ENCODE measurements around the gene SPATC1L.
"Not testable (repeated sequence)": the region's sequence is repeated elsewhere in the genome, so short reads cannot be mapped to it uniquely, and the experiment has no call there.

The SPATC1L gene

DNA sequence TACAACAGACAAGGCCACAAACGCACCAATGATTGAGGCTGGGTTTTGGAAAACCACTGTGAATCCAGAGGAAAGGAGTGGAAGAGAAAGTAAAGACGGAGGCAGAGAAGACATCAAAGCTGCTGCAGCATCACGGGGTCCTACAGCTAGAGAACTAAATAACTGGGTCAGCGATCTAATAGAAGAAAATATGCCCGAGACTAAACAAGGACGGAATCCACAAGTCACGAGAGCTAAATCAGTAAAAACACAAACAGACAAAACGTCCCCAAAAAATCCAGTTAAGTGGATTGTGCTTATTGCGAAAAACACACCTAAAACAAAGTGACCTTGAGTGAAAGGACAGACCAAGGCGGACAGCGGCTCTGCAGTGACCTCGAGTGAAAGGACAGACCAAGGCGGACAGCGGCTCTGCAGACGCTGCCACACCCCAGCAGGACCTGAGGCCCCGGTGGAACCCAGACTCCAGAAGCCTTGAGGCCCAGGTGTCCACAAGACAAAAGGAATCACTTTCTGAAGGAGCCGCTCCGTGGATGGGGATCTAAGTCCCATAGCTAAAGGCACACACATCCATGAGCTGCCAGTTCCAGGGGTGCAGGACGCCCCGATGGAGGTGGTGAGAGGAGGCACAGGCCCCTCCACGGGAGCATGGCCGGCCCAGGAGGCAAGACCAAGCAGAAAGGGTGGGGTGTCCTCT is 34.9 kb downstream of the SPATC1L start:
- no peak for DNase-seq

DNA sequence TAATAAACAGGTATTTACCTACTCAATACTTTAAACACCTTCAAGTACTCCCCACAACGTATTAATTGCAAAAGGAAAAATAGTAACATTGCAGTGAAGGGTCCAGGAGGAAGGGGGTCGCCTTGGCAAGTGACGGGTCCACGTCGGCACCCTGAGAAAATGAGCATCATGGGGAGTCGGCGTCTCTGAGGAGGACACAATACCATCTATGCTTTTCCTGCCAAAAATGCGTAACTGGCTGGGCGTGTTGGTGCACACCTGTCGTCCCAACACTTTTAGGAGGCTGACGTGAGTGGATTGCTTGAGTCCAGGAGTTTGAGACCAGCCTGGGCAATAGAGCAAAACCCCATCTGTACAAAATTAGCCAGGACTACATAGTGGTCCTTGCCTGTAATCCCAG is 36.2 kb downstream of the SPATC1L start:
- DNase-seq: no peak

DNA sequence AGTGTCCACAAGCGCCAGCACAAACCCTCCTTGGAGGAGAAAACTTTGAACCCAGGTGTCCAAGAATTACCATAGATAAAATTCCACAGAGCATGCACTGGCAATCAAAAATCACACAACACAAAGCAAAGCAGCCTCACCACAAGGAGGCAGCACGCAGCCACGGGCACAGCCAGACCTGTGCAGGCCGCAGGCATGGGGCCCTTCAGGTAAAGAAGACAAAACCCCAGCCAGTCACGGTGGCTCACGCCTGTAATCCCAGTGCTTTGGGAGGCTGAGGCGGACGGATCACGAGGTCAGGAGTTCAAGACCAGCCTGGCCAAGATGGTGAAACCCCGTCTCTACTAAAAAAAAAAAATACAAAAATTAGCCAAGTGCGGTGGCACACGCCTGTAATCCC is 36.8 kb downstream of the SPATC1L start:
- not testable (repeated sequence) for DNase-seq

DNA sequence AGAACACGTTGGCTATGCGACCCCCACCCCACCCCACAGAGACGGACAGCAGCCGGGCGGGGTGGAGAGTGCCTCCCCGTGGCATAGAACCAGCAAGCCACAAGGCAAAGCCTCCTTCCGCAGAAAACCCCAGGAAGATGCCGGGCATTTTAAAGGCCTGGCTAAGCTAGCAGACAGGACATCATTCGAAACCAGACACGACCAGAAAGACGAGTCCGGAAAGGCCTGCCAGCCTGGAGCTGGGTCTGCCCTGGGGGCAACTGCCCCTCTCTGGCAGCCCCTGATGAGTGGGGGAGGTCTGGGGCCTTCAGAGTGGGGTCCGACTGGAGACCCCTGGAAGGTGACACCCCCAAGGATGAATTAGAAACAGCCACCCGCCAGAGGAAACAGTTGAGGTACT is 37.4 kb downstream of the SPATC1L start:
- DNase-seq: no peak

DNA sequence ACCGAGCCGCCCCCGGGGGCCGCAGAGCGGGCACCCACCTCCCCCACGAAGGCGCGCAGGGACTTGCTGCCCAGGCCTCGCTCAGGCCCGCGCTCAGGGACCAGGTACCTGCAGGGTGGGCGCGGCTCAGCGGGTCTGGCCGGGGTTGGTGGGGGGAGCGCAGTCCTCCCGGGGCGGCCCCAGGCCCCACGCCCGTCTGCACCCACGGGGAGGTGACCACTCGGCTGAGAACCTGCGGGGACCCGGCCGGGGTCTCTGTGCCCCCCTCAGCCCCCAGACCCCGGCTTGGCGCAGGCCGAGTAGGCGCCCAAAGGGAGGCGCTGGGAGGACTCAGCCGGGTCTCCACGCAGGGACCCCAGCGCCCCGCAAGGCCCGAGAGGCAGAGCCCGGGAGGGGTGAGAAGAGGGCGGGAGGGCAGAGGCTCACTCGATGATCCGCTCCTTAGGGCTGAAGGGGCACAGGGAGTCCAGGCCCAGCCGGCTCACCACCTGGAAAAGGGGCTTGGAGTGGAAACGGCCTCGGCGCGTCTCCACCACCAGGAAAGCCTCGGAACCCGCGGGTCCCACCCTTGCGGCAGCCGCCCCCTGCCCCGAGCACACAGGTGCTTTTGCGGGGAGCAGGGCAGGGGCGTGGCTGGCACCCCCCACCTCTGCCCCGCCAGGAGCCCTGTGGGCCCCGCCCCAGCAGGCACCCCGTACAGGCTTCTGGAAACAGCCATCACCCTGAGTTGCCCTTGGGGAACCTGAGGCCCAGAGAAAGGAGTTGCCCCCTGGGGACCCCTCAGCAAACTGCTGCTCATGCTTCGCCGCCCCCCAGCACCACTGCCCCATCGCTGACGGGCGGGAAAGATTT is 38.2 kb downstream of the SPATC1L start:
- no peak for DNase-seq

DNA sequence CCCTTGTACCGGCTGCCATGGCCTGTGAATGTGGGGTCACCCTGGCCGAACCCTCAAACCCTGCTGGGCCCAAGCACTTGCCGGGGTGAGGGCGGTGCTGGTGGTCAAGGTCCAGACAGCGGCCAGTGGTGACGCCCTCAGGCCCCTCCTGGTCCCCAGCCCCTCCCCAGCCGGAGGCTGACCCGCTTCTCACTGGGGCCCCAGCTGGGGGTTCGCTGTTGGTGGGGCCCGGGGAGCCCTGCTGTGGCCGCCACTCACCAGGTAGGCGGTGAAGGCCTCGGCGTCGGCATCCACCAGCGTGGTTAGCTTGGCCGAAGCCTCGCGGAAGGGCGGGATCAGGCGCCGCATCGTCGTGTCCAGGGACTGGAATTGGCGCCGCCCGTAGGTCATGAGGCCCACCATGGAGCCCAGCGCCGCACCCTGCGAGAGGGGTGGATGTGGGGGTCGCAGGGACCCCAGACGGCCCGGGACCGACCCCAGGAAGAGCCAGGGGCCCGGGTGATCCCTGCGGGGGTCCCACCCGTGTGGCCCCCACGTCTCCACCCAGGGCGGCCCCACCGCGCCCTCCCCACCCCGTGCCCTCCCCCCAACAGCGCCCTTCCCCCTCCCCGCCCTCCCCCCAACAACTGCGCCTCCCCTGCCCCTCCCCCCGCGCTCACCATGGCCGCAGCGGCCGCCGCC is 39.0 kb downstream of the SPATC1L start:
- DNase-seq: no peak

DNA sequence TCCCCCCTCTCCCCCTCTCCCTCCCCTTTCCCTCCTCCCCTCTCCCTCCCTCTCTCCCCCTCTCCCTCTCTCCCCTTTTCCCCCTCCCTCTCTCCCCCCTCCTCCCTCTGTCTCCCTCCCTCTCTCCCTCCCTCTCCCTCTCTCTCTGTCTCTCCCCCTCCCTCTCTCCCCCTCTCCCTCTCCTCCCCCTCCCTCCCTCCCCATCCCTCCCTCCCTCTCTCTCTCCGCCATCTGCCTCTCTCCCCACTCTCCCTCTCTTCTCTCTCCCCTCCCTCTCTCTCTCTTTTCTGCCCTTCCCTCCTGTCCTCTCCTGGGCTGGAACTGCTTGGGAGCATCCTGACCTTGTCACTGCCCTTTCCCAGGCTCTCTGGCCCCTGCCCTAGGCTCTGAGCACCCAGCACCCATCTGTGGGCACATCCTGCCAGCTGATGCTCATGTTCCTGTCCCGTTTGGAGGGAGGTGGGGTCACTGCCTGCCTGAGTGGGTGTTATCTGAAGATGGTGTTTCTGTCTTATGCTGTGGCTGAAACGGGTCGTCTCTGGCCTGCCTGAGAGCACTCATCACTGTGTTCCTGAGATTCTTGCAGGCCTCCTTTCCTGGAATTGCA is 39.7 kb downstream of the SPATC1L start:
- no peak for DNase-seq

DNA sequence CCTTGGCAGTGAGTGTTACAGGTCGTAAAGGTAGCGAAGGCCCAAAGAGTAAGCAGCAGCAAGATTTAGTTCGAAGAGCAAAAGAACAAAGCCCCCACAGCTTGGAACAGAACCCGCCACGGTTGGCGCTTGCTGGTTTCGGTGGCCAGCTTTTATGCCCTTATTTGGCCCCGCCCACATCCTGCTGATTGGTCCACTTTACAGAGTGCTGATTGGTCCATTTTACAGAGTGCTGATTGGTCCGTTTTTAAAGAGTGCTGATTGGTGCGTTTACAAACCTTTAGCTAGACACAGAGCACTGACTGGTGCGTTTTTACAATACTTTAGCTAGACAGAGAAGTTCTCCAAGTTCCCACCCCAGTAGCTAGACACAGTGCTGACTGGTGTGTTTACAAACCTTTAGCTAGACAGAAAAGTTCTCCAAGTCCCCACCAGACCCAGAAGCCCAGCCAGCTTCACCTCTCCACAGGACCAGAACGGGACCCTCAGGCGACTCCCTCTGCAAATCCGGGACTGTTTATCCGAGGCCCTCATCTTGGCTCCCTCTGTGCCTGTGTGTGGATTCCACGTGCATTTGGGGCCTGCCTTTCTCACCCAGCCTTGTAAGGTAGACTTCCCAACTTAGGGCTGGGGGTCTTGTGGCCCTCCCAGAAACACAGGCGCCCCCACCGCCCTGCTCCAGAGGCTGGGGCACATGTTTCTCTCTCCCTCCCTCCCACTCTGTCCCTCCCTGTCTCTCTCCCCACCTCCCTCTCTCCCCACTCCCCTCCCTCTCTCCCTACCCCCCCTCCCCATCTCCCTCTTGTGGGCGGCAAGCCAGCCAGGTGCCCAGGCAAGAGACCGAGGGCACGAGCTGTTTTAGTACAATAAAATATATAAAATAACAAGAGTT is 41.4 kb downstream of the SPATC1L start:
- no peak for DNase-seq

DNA sequence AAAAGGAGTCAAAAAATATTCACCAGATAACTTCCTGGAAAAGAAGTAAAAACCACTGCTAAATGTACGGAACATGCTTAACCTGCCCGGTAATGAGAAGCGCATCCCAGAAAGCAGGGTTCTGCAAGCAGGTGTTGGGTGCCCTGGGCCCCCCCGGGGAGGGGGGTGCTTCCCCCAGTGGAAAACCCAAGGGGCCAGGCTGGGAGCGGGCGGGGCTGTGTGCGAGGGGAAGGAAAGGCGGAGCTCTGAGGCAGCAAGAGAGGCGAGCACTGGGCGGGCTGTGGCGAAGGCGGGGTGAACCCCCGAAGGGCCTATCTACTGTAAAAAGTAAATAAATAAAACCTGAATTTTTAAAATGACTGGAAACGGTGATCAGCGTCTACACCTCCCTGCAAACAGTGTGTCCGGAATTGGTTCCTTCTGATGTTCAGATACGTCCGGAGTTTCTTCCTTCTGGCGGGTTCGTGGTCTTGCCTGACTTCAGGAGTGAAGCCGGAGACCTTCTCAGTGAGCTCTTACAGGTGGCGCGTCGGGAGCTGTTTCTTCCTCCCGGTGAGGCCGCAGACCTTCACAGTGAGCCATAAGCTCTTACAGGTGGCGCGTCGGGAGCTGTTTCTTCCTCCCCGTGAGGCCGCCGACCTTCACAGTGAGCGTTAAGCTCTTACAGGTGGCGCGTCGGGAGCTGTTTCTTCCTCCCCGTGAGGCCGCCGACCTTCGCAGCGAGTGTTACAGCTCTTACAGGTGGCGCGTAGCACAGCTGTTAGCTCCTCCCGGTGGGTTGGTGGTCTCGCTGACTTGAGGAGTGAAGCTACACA is 42.3 kb downstream of the SPATC1L start:
- DNase-seq: no peak

DNA sequence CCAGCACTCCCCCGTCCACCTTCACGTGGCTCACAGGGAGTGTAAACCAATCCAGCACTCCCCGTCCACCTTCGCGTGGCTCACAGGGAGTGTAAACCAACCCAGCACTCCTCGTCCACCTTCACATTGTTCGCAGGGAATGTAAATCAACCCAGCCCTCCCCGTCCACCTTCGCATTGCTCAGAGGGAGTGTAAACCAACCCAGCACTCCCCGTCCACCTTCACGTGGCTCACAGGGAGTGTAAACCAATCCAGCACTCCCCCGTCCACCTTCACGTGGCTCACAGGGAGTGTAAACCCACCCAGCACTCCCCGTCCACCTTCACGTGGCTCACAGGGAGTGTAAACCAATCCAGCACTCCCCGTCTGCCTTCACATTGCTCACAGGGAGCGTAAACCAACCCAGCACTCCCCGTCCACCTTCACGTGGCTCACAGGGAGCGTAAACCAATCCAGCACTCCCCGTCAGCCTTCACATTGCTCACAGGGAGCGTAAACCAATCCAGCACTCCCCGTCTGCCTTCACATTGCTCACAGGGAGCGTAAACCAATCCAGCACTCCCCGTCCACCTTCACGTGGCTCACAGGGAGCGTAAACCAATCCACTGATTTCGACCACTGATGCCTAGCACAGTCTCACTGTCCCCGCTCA is 43.8 kb downstream of the SPATC1L start:
- DNase-seq: not testable (repeated sequence)

DNA sequence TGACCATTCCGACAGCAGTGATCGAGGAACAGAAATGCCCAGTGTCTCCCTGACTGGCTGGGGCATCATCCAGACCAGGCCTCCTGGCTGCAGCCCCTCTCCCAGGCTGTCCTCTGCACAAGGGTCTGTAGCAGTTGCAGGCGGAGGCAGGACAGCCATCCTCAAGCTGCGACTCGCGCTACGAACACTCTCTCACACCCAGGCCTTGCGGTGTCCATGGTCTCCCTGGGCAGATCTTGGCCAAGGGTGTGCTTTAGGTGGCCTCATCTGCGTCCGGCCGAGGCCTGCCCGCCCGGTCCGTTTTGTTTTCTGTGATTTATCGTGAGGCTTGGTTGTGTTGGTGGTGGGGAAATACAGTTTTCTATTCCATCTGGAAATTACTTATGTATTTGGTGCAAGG is 44.6 kb downstream of the SPATC1L start:
- DNase-seq: no peak

DNA sequence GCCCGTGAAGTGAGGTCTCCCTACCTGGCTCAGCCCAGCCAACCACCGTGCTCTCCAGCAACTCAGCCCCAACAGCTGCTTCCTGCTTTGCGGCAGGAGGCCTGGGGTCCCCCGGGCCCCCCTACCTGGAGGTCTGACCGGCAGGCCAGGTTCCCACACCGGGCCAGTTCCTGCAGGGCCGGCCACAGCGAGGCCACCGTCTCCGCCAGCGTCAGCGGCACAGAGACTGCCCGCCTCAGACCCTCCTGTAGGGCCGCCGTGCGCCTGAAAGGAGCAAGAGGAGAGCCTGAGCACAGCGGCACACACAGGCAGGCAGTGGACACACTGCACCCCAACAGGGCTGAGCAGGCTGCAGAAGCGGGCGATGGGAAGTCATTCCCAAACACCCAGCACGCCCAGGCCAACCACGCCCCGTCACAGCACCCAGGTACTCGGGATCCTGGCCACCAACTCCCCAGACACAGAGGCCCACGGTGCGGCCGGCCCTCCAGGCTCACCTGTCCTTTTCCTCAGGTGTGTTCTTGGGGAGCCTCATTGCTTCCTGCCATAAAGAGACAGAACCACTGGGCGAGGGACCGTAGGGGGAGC is 45.8 kb downstream of the SPATC1L start:
- no peak for DNase-seq

DNA sequence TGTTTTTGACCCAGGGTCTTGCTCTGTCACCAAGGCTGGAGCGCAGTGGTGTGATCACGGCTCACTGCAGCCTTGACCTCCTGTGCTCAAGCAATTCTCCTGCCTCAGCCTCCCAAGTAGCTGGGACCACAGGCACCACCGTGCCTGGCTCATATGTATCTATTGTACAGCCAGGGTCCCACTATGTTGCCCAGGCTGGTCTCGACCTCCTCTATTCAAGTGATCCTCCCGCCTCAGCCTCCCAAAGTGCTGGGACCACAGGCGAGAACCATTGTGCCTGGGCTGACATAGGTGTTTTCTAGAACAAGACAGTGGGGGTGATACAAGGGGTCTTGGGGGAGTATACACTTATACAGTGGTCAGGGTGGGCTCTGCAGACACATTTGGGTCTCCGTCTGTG is 46.4 kb downstream of the SPATC1L start:
- DNase-seq: no peak

DNA sequence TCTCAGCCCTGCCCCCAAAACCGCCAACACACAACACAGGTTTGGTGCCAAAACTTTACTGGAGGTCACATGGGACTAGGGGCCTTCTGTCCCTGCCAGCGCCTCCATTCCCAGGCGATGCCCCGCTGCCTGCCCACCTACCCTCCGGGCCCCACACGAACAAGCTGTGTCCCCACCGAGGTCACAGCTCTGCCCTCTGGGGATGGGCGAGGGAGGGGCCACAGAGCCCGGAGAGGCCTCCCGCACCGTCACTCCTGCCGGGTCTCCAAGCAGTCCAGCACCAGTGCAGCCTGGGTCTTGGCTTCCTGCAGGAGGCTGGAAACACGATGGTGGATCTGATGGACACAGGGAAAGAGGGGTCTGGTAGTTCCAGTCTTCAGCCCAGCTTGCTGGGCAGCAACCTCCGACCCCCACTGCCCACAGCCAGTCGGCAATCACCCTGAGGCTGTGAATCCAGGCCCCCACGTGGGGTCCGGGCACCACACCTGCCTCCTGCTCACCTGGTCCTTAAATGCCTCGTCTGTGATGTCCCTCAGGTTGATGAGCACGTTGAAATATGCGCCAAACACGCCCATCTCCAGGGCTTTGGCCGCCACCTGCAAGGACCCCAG is 47.4 kb downstream of the SPATC1L start:
- DNase-seq: no peak

DNA sequence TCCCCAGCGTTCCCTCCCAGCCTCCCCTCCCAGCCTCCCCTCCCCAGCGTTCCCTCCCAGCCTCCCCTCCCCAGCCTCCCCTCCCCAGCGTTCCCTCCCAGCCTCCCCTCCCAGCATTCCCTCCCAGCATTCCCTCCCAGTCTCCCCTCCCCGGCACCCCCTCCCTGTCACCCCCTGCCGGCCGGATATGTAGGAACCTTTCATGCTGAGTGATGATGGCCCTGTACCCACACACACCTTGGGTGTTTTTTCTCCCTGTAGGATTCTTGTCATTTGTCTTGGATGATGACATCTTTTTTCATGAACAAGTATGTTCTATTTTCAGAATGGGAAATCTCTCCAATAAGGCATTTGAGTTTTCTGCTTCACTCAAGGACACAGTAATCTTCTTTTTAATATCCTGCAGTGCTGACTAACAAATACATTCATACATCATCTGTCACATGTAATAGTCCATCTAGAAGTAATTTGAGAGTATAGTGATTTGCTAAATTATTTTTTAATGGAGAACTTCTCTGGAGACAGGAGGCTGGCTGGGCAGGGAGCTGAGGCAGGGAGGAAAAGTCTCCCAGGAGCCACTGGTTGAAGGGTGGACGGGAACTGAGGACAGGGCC is 48.4 kb downstream of the SPATC1L start:
- no peak for DNase-seq

DNA sequence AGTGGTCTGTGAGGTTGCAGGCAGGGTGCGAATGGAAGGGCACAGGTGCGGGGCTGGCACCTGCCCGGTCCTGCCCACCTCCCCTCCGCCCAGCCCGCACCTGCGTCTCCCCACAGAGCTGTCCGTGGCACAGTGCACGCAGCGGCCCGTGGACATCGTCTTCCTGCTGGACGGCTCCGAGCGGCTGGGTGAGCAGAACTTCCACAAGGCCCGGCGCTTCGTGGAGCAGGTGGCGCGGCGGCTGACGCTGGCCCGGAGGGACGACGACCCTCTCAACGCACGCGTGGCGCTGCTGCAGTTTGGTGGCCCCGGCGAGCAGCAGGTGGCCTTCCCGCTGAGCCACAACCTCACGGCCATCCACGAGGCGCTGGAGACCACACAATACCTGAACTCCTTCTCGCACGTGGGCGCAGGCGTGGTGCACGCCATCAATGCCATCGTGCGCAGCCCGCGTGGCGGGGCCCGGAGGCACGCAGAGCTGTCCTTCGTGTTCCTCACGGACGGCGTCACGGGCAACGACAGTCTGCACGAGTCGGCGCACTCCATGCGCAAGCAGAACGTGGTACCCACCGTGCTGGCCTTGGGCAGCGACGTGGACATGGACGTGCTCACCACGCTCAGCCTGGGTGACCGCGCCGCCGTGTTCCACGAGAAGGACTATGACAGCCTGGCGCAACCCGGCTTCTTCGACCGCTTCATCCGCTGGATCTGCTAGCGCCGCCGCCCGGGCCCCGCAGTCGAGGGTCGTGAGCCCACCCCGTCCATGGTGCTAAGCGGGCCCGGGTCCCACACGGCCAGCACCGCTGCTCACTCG is 52.2 kb downstream of the SPATC1L start:
- DNase-seq: no peak

DNA sequence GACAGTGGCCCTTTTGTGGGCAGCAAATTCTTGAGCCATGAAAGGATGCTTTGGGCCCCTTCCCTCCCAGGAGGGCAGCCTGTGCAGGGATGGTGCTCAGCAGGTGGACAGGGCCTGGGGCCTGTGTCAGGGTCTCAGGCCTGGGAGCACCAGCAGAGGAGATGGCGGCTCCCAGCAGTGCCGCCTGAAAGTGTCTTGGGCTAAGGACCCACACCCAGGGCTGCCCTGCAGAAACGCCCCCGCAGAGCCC is 52.7 kb downstream of the SPATC1L start:
- no peak for DNase-seq

DNA sequence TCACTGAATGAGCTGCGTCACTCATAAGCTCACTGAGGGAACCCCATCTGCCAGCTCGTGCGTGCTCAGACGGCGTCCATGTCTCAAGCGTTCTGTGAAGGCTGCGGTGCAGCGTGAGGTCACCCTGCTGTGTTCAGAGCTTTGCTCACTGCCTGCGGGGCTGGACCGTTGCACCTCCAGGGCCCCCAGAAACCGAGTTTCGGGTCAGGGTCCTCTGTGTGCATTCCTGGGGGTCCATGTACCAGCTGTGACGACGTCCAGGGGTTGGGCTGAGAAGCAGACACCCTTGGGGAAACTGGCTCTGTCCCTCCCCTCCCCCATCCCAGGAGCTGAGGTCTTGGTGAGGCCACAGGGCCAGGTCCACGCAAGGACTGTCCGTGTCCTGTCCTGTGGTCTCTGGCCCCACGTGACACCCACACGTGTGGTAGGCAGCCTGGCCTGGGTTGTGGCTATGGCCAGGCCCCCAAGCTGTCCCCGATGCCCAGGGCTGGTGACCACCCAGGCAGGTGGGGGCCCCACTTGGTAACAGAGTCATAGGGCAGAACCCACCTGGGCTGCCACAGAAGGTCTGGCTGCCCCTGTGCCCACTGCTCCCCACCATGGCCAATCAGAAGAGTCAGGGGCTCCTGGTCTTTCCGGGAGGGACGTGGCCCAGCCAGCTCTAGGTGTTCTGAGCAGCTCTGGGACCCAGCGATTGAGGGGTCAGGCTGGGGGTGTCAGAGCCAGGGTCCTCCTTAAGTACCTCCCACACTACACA is 53.2 kb downstream of the SPATC1L start:
- DNase-seq: no peak
